H1 (cell line): Measurements from ENCODE around the gene CCDC12. TPM values are rescaled to one million over a fixed set of nuclear protein-coding genes. Genes with fewer than 3 reads are reported as not detected.

Source experiments
- ASH2L ChIP-seq: fragments of 200-600, 300-600 bp; sonication (generic); IDR thresholded peaks from one replicate; pipeline ENCODE4 v1.7.1; 2017; ENCODE audit warnings: low read length
- polyA plus RNA-seq, 7 experiments: library from polyadenylated mRNA; depleted of rRNA in 3 of 7; stranded (reverse) in 5 of 7; unstranded in 2 of 7; fragments of >200 nt in 5 of 7; fragments of 200-250 nt in 2 of 7; gene quantifications; 1 replicate in 5 of 7; 2 replicates in 1 of 7; 4 replicates in 1 of 7; pipeline versions ENCODE4 v1.2.1 to v1.2.3, GENCODE V29; 2011 to 2013; ENCODE audit warnings: missing spikeins in 2 of 7, mixed read lengths in 2 of 7
- total RNA-seq: library from RNA; stranded (reverse); fragmentation: NEBNext Ultra II Directional; extraction: Animal tissue kit (Norgen Biotek cat#: 25700); gene quantifications from 2 replicates; pipeline ENCODE4 v1.2.1, GENCODE V29; 2021

The CCDC12 gene
- total and polyA plus RNA-seq, 2 of the 8 experiments (the other 6 are each of a cell fraction or from before 2014, with no cell fraction given), result 29.5 to 41.3 TPM

GRCh38 chr3:46897031-46897430 lies 79.5 kb downstream of the CCDC12 start (continued):
- TF ChIP-seq ASH2L, result no peak
